OCI-LY3 (cell line): ENCODE measurements around the gene APOBEC3B.

Experiments
- H2AFZ ChIP-seq: fragments of 200-600, 300-600 bp; shearing (Covaris generic); 2 replicates; pipeline ENCODE4 v1.6.0; 2014; ENCODE audit warnings: antibody characterized with exemption, low read depth, low read length
- H3K27ac ChIP-seq: fragments of 200-600, 300-600 bp; sonication (generic); 2 replicates; pipeline ENCODE4 v1.5.1; 2014; ENCODE audit warnings: mild to moderate bottlenecking, low read length, moderate library complexity, mixed read lengths
- H3K27me3 ChIP-seq: fragments of 200-600, 300-600 bp; sonication (generic); 2 replicates; pipeline ENCODE4 v1.6.1; 2014; ENCODE audit warnings: low read depth, low read length, mixed read lengths
- H3K36me3 ChIP-seq: fragments of 200-600, 300-600 bp; sonication (generic); replicated peaks from 2 replicates; pipeline ENCODE3; 2014; ENCODE audit warnings: low read depth, low read length, mixed read lengths
- H3K4me1 ChIP-seq: fragments of 300-600, 200-600 bp; sonication (generic); 2 replicates; pipeline ENCODE4 v1.6.1; 2014; ENCODE audit warnings: low read length, mixed read lengths
- H3K4me2 ChIP-seq: fragments of 200-600, 300-600 bp; sonication (generic); 2 replicates; pipeline ENCODE4 v1.6.1; 2014; ENCODE audit warnings: low read length, mixed read lengths
- H3K4me3 ChIP-seq: fragments of 300-600, 200-600 bp; sonication (generic); 2 replicates; pipeline ENCODE4 v1.5.1; 2014; ENCODE audit warnings: antibody characterized with exemption, mild to moderate bottlenecking, low read length, moderate library complexity
- H3K79me2 ChIP-seq: fragments of 300-600, 200-600 bp; shearing (Covaris generic); 2 replicates; pipeline ENCODE4 v1.6.1; 2014; ENCODE audit warnings: mild to moderate bottlenecking, low read length, mixed read lengths
- H3K9ac ChIP-seq: fragments of 300-600, 200-600 bp; shearing (Covaris generic); 2 replicates; pipeline ENCODE4 v1.6.0; 2014; ENCODE audit warnings: mild to moderate bottlenecking, low read length, moderate library complexity
- H3K9me3 ChIP-seq: fragments of 200-600, 300-600 bp; shearing (Covaris generic); 2 replicates; pipeline ENCODE4 v1.6.1; 2014; ENCODE audit warnings: low read length, mixed read lengths; ENCODE audit not compliant: insufficient read depth
- H4K20me1 ChIP-seq: fragments of 200-600, 300-600 bp; sonication (generic); 2 replicates; pipeline ENCODE4 v1.6.1; 2016; ENCODE audit warnings: low read length, mixed read lengths; ENCODE audit not compliant: insufficient read depth
- EZH2phosphoT487 ChIP-seq: fragments of 200-600 bp; shearing (Covaris generic); IDR thresholded peaks from 2 replicates; pipeline ENCODE4 v1.6.1; 2018; ENCODE audit warnings: antibody characterized with exemption, mixed run types, low read depth
- TF ChIP-seq, protein P1 (sequence below): fragments of 200-600, 300-600 bp; sonication (generic); IDR thresholded peaks from 2 replicates; pipeline ENCODE4 v1.5.1; 2014; ENCODE audit warnings: antibody characterized with exemption, low read length, low read depth

The APOBEC3B gene

DNA sequence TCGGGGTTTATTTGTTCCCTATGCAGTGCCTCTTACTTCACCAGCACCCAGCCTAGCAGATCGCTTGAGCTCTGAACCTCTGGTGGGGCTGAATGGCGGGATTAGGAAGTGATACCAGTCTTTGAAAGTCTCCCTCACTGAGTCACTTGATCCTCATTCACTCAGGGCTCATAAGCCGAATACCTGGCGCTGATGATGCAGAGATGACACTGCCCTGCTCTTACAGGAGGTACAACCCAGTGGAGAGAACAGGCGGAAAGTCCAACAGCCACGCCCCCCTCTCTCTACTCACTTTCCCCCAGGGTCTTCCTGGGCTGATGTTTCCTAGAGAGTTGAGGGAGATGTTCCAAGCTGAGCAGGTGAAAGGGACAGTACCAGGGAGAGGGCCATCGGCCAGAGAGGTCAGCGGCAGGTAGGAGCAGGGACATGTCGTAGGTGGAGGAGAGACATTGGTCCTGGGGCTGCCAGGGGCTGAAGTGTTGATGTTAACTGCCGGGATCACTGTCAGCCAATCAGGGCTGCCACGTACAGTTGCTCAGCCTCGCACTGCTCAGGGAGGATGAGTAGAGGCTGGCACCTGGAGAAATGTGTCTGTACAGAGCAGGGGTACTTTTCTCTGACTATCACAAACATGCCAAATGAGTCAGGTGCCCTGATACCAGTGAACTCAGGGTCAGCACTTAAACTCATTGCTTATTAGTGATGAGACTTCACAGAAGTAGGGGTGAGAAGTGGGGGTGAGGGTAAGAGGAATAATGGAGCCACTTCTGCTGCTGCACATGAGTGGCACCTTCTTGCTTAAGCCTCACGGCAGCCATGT, 34.6 kb upstream of the APOBEC3B start:
- H3K4me1 ChIP-seq, result peaks cover 42% of the 10 kb centered on the region
- H4K20me1 ChIP-seq, result no peaks in the 10 kb centered on the region
- no peak for TF ChIP-seq EZH2phosphoT487
- no peak overlapping the region for H3K9ac ChIP-seq
- no peak overlapping the region for H2AFZ ChIP-seq
- H3K4me2 ChIP-seq, result peak overlapping the region; percentile 60
- no peaks in the 10 kb centered on the region for H3K79me2 ChIP-seq
- H3K27me3 ChIP-seq, result peaks cover 27% of the 10 kb centered on the region
- peak overlapping the region; percentile 9; the same call in 1 of the 2 replicates for H3K4me3 ChIP-seq
- H3K9me3 ChIP-seq, result no peaks in the 10 kb centered on the region
- H3K36me3 ChIP-seq, result no peaks in the 10 kb centered on the region
- H3K27ac ChIP-seq, result no peak overlapping the region

DNA sequence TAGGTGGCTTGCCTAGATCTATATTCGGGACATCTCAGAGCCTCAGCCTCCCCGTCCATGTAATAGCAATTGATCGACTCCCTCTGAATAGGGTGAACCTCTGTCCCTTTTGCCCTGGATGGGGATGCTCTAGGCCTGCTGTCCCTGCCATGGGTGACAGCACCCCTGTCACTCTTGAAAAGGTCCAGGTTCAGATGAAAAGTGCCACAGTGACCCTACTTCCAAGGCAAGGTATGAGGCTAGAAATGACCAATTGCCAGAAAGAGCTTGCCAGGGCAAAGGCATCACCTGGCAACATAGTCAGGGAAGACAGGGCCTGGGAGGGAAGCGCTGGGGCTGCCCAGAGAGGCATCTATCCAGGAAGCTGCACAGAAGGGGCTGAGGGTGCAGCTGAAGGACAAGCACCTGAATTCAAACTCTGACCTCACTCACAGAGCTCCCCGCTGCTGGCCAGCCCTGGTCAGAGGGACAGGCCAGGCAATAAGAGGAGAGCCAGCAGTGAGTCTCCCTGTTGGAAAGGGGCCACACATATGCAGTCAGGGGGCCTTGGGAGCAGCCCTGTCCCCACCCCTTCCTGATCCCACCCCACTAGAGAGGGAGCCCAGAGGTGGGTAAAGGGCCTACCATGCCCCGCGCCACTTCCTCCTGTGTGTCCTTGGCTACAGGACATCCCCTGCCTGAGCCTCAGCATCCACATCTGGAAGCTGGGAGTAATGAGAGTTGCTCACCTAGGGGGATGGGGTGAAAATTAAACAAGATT, 33.8 kb upstream of the APOBEC3B start:
- Histone ChIP-seq H3K4me3 (no peak overlapping the region), H3K9me3 (no peaks in the 10 kb centered on the region), H3K4me2 (no peak overlapping the region), H3K36me3 (no peaks in the 10 kb centered on the region), H3K27ac (no peak overlapping the region), H2AFZ (no peak overlapping the region), H4K20me1 (no peaks in the 10 kb centered on the region), H3K79me2 (no peaks in the 10 kb centered on the region), H3K27me3 (peaks cover 26% of the 10 kb centered on the region), H3K9ac (no peak overlapping the region), H3K4me1 (peaks cover 39% of the 10 kb centered on the region)
- TF ChIP-seq, protein P1, sequence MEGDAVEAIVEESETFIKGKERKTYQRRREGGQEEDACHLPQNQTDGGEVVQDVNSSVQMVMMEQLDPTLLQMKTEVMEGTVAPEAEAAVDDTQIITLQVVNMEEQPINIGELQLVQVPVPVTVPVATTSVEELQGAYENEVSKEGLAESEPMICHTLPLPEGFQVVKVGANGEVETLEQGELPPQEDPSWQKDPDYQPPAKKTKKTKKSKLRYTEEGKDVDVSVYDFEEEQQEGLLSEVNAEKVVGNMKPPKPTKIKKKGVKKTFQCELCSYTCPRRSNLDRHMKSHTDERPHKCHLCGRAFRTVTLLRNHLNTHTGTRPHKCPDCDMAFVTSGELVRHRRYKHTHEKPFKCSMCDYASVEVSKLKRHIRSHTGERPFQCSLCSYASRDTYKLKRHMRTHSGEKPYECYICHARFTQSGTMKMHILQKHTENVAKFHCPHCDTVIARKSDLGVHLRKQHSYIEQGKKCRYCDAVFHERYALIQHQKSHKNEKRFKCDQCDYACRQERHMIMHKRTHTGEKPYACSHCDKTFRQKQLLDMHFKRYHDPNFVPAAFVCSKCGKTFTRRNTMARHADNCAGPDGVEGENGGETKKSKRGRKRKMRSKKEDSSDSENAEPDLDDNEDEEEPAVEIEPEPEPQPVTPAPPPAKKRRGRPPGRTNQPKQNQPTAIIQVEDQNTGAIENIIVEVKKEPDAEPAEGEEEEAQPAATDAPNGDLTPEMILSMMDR, result no peak
- no peak for TF ChIP-seq EZH2phosphoT487

DNA sequence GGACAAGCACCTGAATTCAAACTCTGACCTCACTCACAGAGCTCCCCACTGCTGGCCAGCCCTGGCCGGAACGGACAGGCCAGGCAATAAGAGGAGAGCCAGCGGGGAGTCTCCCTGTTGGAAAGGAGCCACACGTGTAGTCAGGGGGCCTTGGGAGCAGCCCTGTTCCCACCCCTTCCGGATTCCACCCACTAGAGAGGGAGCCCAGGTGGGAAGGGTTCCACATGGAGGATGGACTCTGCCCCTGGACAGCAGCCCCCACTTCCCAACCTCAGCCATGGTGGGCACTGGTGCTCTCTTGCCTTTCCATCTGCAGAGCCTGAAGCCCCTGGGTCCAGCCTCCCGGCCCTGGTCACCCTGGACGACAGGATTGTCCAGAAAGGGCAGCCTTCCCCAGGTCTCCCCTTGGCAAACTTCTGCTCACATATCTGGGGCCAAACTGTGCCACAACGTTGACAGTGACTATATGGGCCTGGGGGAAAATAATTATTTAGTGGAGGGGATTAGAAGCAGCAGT, 32.2 kb upstream of the APOBEC3B start:
- H3K27me3 ChIP-seq, result peaks cover 10% of the 10 kb centered on the region
- H3K4me1 ChIP-seq, result peaks cover 47% of the 10 kb centered on the region

DNA sequence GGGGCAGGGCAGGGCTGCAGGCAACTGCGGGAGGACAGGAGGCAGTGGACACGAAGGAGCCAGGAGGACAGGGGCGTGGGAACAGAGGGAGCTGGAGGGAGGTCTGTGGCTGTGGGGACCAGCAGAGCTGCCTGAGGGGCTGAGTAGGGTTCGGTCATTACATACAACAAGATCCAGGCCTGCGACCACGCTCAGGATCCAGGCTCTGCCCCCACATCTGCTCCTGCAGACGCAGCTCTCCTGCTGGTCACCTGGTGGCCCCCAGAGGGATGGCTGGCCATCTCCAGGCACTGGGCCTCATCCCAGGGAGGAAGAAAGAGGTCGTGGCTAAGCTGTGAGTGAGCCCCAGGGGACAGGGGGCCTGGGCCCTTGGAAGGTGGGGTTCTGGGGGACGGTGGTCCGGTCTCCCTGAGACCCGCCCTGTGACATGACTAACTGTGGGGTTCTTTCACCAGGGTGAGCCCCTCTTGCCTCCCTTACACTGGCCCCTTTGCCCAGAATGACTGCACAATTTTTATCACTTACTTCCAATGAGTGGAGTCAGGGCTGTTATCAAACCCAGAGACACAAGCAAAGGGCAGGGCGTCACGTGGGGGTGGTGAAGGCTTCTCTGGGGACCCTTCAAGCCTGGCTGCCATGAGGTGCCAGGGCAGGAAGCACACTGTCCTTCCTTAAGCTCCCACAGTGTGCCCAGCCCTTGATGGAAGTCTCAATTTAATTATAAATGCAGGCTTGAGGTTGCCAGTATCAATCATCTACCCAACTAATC, 31.4 kb upstream of the APOBEC3B start:
- peaks cover 9% of the 10 kb centered on the region for H3K27me3 ChIP-seq
- no peak overlapping the region for H3K27ac ChIP-seq
- no peak overlapping the region for H2AFZ ChIP-seq
- H4K20me1 ChIP-seq, result no peaks in the 10 kb centered on the region
- H3K4me1 ChIP-seq, result peaks cover 50% of the 10 kb centered on the region
- H3K4me3 ChIP-seq, result no peak overlapping the region
- no peaks in the 10 kb centered on the region for H3K36me3 ChIP-seq
- no peak for TF ChIP-seq EZH2phosphoT487
- TF ChIP-seq, protein P1, result no peak
- H3K9me3 ChIP-seq, result no peaks in the 10 kb centered on the region
- no peaks in the 10 kb centered on the region for H3K79me2 ChIP-seq
- H3K4me2 ChIP-seq, result no peak overlapping the region
- no peak overlapping the region for H3K9ac ChIP-seq

More for the DNA sequence above, 32.2 kb upstream of the APOBEC3B start:
- no peak overlapping the region for H3K27ac ChIP-seq
- no peaks in the 10 kb centered on the region for H4K20me1 ChIP-seq
- H3K4me3 ChIP-seq, result no peak overlapping the region
- H3K9me3 ChIP-seq, result no peaks in the 10 kb centered on the region
- H2AFZ ChIP-seq, result no peak overlapping the region
- no peak overlapping the region for H3K9ac ChIP-seq
- no peaks in the 10 kb centered on the region for H3K79me2 ChIP-seq
- H3K4me2 ChIP-seq, result no peak overlapping the region
- no peaks in the 10 kb centered on the region for H3K36me3 ChIP-seq
- TF ChIP-seq EZH2phosphoT487, result no peak
- TF ChIP-seq, protein P1, result no peak
